Right forelimb (tissue), 1 donor: ENCODE measurements around the gene RXRG.

Experiments used
- DNase-seq: peaks from one replicate; pipeline ENCODE4 v3.0.0-alpha.2; 2018

Gene RXRG

GRCh38 chr1:165407398-165407797 is 37.5 kb downstream of the RXRG start:
- no peak for DNase-seq

GRCh38 chr1:165403835-165404482 is 41.0 kb downstream of the RXRG start:
- DNase-seq = no peak

- DNase-seq = no peak
Measured at GRCh38 chr1:165402517-165403111, 42.3 kb downstream of the RXRG start.

- no peak for DNase-seq
Measured at GRCh38 chr1:165397944-165398343, 47.0 kb downstream of the RXRG start.

- no peak for DNase-seq
Measured at GRCh38 chr1:165395901-165396300, 49.0 kb downstream of the RXRG start.

- DNase-seq = no peak
Measured at GRCh38 chr1:165395478-165395877, 49.4 kb downstream of the RXRG start.

- DNase-seq = peak; percentile 93
Measured at GRCh38 chr1:165392634-165393571, 52.0 kb downstream of the RXRG start.

- DNase-seq = no peak
Measured at GRCh38 chr1:165389609-165390008, 55.3 kb downstream of the RXRG start.

GRCh38 chr1:165387961-165388360 is 57.0 kb downstream of the RXRG start:
- no peak for DNase-seq

GRCh38 chr1:165387505-165387904 is 57.4 kb downstream of the RXRG start:
- no peak for DNase-seq

GRCh38 chr1:165383599-165384405 is 61.1 kb downstream of the RXRG start:
- no peak for DNase-seq

GRCh38 chr1:165383067-165383466 is 61.9 kb downstream of the RXRG start:
- peak; percentile 81 for DNase-seq

- DNase-seq = no peak
Measured at GRCh38 chr1:165381745-165382505, 63.0 kb downstream of the RXRG start.

- DNase-seq = no peak
Measured at GRCh38 chr1:165376811-165377311, 68.1 kb downstream of the RXRG start.

GRCh38 chr1:165376041-165376810 is 68.7 kb downstream of the RXRG start:
- DNase-seq = peak; percentile 96

GRCh38 chr1:165375623-165376022 is 69.3 kb downstream of the RXRG start:
- DNase-seq = no peak

- no peak for DNase-seq
Measured at GRCh38 chr1:165371588-165372225, 73.2 kb downstream of the RXRG start.

GRCh38 chr1:165369255-165369848 is 75.6 kb downstream of the RXRG start:
- peak; percentile 78 for DNase-seq

GRCh38 chr1:165367375-165367993 is 77.4 kb downstream of the RXRG start:
- DNase-seq = peak; percentile 86

- no peak for DNase-seq
Measured at GRCh38 chr1:165365341-165365740, 79.6 kb downstream of the RXRG start.
